GM19372 (cell line): ENCODE results near the gene RAD51B.

Experiments
- ATAC-seq: cut with Tn5 transposase; IDR thresholded peaks from one replicate; pipeline ENCODE4 v1.9.1; 2021; ENCODE audit warnings: mild to moderate bottlenecking, low read depth, moderate library complexity; ENCODE audit not compliant: unreplicated experiment

The RAD51B gene

GRCh38 chr14:68241862-68242487 is 422.4 kb downstream of the RAD51B start:
- no peak for ATAC-seq

GRCh38 chr14:68243450-68244010 is 424.0 kb downstream of the RAD51B start:
- no peak for ATAC-seq

GRCh38 chr14:68244262-68244980 is 424.8 kb downstream of the RAD51B start:
- no peak for ATAC-seq

GRCh38 chr14:68245146-68246073 is 425.8 kb downstream of the RAD51B start:
- ATAC-seq, result no peak

- no peak for ATAC-seq
Observed at GRCh38 chr14:68246074-68246785, 426.7 kb downstream of the RAD51B start.

DNA sequence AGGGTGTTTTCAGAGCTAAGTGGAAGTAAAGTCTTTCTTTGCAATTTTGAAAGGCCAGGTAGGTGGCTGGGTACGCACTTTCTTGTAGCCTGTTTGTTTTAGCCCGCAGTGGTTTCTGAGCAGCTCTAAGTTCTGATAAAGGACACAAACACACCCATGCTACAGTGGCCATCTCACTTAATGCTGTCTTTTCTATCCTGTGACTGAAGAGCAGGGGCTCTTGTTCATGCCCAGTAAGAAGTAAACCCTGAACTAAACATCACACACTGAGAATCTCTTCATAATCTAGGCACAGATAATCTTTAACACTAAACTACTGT is 427.2 kb downstream of the RAD51B start:
- ATAC-seq, result no peak

- no peak for ATAC-seq
Observed at GRCh38 chr14:68247274-68247673, 427.7 kb downstream of the RAD51B start.

DNA sequence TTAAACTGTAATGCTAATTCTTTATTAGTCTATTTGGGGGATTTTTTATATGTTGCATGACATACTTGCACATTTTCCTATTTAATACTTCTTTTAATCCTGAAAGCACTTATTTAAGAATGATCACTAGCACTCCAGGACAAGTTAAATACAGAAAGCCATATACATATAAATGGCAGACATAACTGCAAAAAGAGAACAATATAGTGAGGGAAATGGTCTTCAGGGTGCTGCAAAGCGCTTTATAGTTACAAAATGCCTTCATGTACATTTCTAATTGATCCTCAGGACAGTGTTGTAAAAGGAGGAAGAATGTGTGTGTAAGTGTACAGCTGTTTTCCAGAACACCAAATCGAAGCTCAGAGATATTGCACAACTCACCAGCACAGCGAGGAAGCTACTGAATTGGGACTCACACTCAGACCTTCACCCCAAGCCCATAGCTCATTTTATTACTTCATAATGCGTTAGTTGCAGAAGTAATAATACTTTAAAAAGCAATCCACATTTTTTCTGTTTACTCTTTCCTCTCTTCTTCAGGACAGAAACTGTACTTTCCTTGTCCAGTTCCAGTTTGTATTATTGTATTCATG is 428.2 kb downstream of the RAD51B start:
- no peak for ATAC-seq

GRCh38 chr14:68248481-68249255 is 429.1 kb downstream of the RAD51B start:
- no peak for ATAC-seq

DNA sequence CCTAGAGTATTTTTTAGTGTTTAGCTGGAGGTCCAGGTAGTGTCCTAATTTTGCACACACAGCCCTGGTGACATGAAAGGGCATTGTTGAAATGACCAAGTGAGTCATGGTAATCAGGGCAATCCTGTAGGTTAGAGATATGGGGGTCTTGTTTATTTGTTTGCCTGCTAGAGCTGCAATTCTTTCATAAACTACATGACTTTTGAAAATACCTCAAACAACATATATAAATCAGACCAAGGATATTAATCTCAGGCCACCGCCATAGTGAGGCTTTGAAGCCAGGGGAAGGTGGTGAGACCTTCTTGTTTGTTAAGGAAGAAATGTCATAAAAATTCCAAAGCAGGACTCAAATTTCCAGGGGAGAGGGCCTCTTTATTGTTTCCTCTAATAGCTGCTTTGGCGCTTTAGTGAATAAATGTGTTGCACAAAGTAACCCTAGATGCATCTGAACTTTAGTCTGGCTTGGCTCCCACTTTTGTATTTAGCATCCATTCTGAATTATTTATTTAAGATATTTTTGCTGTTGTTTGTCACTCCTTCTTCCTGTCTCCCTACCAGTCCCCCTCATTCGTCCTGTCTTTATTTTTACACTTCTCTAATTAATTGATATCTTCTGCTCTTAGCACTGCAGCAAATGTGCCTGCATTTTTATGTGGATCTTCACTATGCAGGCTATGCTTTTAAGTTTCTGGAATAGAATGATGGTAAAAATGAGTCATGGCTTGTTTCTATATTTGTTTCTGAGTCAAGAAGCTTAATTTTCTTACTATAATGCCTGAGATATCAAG is 430.3 kb downstream of the RAD51B start:
- no peak for ATAC-seq

- no peak for ATAC-seq
Observed at GRCh38 chr14:68250927-68251768, 431.6 kb downstream of the RAD51B start.

DNA sequence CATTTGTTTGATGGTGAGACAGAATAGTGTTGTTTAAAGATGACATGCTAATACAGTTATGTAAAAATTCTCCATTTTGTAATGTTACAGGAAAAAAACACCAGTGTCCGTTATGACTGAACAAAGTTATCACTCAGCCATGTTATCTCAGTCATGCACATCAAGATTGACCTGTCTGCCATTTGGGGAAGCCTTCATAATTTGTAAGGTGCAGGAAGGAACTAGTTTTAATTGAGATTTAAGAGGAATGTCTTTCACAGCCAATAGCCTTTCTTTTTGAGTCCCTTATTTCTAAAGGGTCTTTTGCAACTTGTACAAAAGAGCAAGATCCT is 432.2 kb downstream of the RAD51B start:
- no peak for ATAC-seq

- ATAC-seq, result no peak
Observed at GRCh38 chr14:68253160-68253780, 433.7 kb downstream of the RAD51B start.

DNA sequence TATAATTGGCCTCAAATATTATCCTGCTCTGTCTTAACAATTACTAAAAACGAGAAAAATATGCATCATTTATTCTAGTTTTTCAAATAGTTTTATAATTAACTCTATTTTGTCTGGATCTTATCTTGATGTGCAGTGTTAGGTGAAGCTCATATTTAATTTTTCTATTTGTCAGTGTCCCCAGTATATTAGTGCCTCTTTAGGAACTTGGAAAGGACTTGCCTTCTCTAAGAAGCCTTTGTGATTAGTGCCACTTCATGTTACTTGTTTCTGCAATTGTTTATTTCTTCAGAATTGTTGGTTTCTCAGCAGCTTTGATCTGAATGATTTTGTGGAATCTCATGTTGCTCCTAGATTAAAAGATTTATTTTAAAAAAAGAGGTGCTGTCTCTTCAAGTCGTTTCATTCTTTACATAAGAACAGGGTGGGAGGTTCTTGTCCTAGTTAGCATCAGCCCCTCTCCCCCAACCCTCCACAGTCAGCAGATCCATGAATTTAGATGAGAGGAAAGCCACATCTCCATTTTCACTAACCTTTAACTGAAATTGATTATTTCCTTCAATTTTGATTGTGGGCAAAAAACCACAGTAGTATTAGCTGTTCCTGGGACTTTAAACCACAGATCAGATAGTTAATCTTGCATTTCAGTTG is 434.4 kb downstream of the RAD51B start:
- no peak for ATAC-seq

- ATAC-seq, result no peak
Observed at GRCh38 chr14:68254669-68255527, 435.3 kb downstream of the RAD51B start.

DNA sequence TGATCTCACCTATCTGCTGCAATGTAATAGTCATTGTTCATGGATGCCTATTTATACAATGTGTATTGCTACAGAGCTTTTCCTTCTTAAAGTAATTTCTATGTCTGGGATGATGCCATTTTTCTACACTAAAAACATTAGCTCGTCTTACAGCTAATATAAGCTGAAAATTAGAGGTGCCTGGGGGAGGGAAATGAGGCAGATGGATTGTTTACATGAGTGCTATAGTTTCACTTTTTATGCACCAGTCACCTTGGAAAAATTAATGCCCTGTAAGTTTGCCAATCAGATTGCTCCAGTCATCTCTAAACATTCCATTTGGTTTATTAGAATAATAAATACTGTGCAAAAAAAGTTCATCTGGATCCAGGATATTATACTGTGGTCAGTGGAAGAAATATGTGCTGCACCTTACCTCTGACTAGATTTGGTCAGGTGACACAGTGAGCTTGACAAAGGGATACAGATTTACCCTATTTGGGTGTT is 436.2 kb downstream of the RAD51B start:
- ATAC-seq, result no peak
